ENCODE results near the gene OR6B2. TPM values are rescaled to one million over a fixed set of nuclear protein-coding genes. Genes with fewer than 3 reads are reported as not detected.
A peak's percentile ranks its signal among the peaks of the same experiment; 100 is the strongest.

The OR6B2 gene
- total and polyA plus RNA-seq, 4 donors: not detected

GRCh38 chr2:239994086-239994485 lies 36.1 kb downstream of the OR6B2 start:
- intact Hi-C loops (cut with DNase I): loop anchor here (5.0 to 10.0 kb wide), 2 partner anchors 232 to 959 kb away; no protein-coding TSS in a partner anchor
- DNase-seq: no peak
- Histone ChIP-seq H3K4me1 (ENCODE audit: control insufficient read depth in 1 of 2, insufficient read depth in 2 of 2, low read length in 2 of 2) (no peaks in the 10 kb centered on the region), H3K9me3 (ENCODE audit: control insufficient read depth, low read length) (no peaks in the 10 kb centered on the region), H3K27me3 (ENCODE audit: control insufficient read depth in 1 of 2, insufficient read depth in 2 of 2, low read length in 1 of 2) (no peaks in the 10 kb centered on the region), H3K4me3 (ENCODE audit: low read length in 2 of 2) (no peak overlapping the region), H3K36me3 (ENCODE audit: control insufficient read depth in 1 of 2, insufficient read depth in 2 of 2, low read length in 1 of 2) (peaks cover 2 to 3% of the 10 kb centered on the region in 2 donors), H3K27ac (ENCODE audit: low read depth in 1 of 2, low read length in 2 of 2) (no peak overlapping the region)
- 88 to 91% methylated on average over 6 of the region's 6 CpGs for WGBS, 2 donors
- ATAC-seq (ENCODE audit: low FRiP score): no peak

GRCh38 chr2:239993291-239993690 lies 36.9 kb downstream of the OR6B2 start:
- no peak for DNase-seq
- H3K27ac ChIP-seq (ENCODE audit: low read depth in 1 of 2, low read length in 2 of 2): no peak overlapping the region
- intact Hi-C loops (cut with DNase I): loop anchor here (5.0 to 10.0 kb wide), 2 partner anchors 231 to 958 kb away; no protein-coding TSS in a partner anchor
- peaks cover 3 to 4% of the 10 kb centered on the region in 2 donors for H3K36me3 ChIP-seq (ENCODE audit: control insufficient read depth in 1 of 2, insufficient read depth in 2 of 2, low read length in 1 of 2)
- no peaks in the 10 kb centered on the region for H3K27me3 ChIP-seq (ENCODE audit: control insufficient read depth in 1 of 2, insufficient read depth in 2 of 2, low read length in 1 of 2)
- H3K4me3 ChIP-seq (ENCODE audit: low read length in 2 of 2): no peak overlapping the region
- no peaks in the 10 kb centered on the region for H3K9me3 ChIP-seq (ENCODE audit: control insufficient read depth, low read length)
- no peak for ATAC-seq (ENCODE audit: low FRiP score)
- no peaks in the 10 kb centered on the region for H3K4me1 ChIP-seq (ENCODE audit: control insufficient read depth in 1 of 2, insufficient read depth in 2 of 2, low read length in 2 of 2)
- WGBS, 2 donors: 84 to 91% methylated on average over 2 of the region's 2 CpGs

GRCh38 chr2:239991689-239992314 lies 38.4 kb downstream of the OR6B2 start:
- no peaks in the 10 kb centered on the region for H3K4me1 ChIP-seq (ENCODE audit: control insufficient read depth in 1 of 2, insufficient read depth in 2 of 2, low read length in 2 of 2)
- no peak for DNase-seq
- no peaks in the 10 kb centered on the region for H3K27me3 ChIP-seq (ENCODE audit: control insufficient read depth in 1 of 2, insufficient read depth in 2 of 2, low read length in 1 of 2)
- peaks cover 5% of the 10 kb centered on the region in 2 donors for H3K36me3 ChIP-seq (ENCODE audit: control insufficient read depth in 1 of 2, insufficient read depth in 2 of 2, low read length in 1 of 2)
- ATAC-seq (ENCODE audit: low FRiP score): no peak
- H3K9me3 ChIP-seq (ENCODE audit: control insufficient read depth, low read length): no peaks in the 10 kb centered on the region
- 1 to 2% methylated on average over 3 of the region's 3 CpGs for WGBS, 2 donors
- no peak overlapping the region for H3K27ac ChIP-seq (ENCODE audit: low read depth in 1 of 2, low read length in 2 of 2)
- intact Hi-C loops (cut with DNase I): loop anchor here (1.0 to 10.0 kb wide), 4 partner anchors 57 to 957 kb away; no protein-coding TSS in a partner anchor
- H3K4me3 ChIP-seq (ENCODE audit: low read length in 2 of 2): no peak overlapping the region

- no peaks in the 10 kb centered on the region for H3K27me3 ChIP-seq (ENCODE audit: control insufficient read depth in 1 of 2, insufficient read depth in 2 of 2, low read length in 1 of 2)
- intact Hi-C loops (cut with DNase I): loop anchor here (1.0 to 10.0 kb wide), 4 partner anchors 56 to 956 kb away; no protein-coding TSS in a partner anchor
- H3K4me1 ChIP-seq (ENCODE audit: control insufficient read depth in 1 of 2, insufficient read depth in 2 of 2, low read length in 2 of 2): no peaks in the 10 kb centered on the region
- no peak overlapping the region for H3K4me3 ChIP-seq (ENCODE audit: low read length in 2 of 2)
- H3K9me3 ChIP-seq (ENCODE audit: control insufficient read depth, low read length): no peaks in the 10 kb centered on the region
- H3K27ac ChIP-seq (ENCODE audit: low read depth in 1 of 2, low read length in 2 of 2): peak overlapping the region in 1 of 2 donors; percentile 45
- peaks cover 5 to 6% of the 10 kb centered on the region in 2 donors for H3K36me3 ChIP-seq (ENCODE audit: control insufficient read depth in 1 of 2, insufficient read depth in 2 of 2, low read length in 1 of 2)
- WGBS, 2 donors: 48 to 51% methylated on average over 14 of the region's 14 CpGs
- ATAC-seq (ENCODE audit: low FRiP score) (no peak), DNase-seq (no peak)
Measured at GRCh38 chr2:239990966-239991365, 39.3 kb downstream of the OR6B2 start.

- intact Hi-C loops (cut with DNase I): no loop called here
Measured at GRCh38 chr2:239985356-239985755, 44.9 kb downstream of the OR6B2 start.

GRCh38 chr2:239984421-239985194 lies 45.6 kb downstream of the OR6B2 start:
- 90 to 95% methylated on average over 16 of the region's 16 CpGs for WGBS, 2 donors
- H3K27ac ChIP-seq (ENCODE audit: low read depth in 1 of 2, low read length in 2 of 2): no peak overlapping the region
- ATAC-seq (ENCODE audit: low FRiP score) (no peak), DNase-seq (no peak)
- intact Hi-C loops (cut with DNase I): no loop called here
- no peaks in the 10 kb centered on the region for H3K27me3 ChIP-seq (ENCODE audit: control insufficient read depth in 1 of 2, insufficient read depth in 2 of 2, low read length in 1 of 2)
- H3K4me3 ChIP-seq (ENCODE audit: low read length in 2 of 2): no peak overlapping the region
- H3K36me3 ChIP-seq (ENCODE audit: control insufficient read depth in 1 of 2, insufficient read depth in 2 of 2, low read length in 1 of 2): peaks cover 6% of the 10 kb centered on the region in 2 donors
- no peaks in the 10 kb centered on the region for H3K9me3 ChIP-seq (ENCODE audit: control insufficient read depth, low read length)
- H3K4me1 ChIP-seq (ENCODE audit: control insufficient read depth in 1 of 2, insufficient read depth in 2 of 2, low read length in 2 of 2): no peaks in the 10 kb centered on the region

More at GRCh38 chr2:239985356-239985755, 44.9 kb downstream of the OR6B2 start:
- ATAC-seq (ENCODE audit: low FRiP score): no peak
- Histone ChIP-seq H3K36me3 (ENCODE audit: control insufficient read depth in 1 of 2, insufficient read depth in 2 of 2, low read length in 1 of 2) (peaks cover 6% of the 10 kb centered on the region in 2 donors), H3K27me3 (ENCODE audit: control insufficient read depth in 1 of 2, insufficient read depth in 2 of 2, low read length in 1 of 2) (no peaks in the 10 kb centered on the region), H3K4me3 (ENCODE audit: low read length in 2 of 2) (no peak overlapping the region), H3K27ac (ENCODE audit: low read depth in 1 of 2, low read length in 2 of 2) (no peak overlapping the region), H3K9me3 (ENCODE audit: control insufficient read depth, low read length) (no peaks in the 10 kb centered on the region), H3K4me1 (ENCODE audit: control insufficient read depth in 1 of 2, insufficient read depth in 2 of 2, low read length in 2 of 2) (no peaks in the 10 kb centered on the region)
- DNase-seq: no peak
- 98 to 99% methylated on average over 5 of the region's 5 CpGs for WGBS, 2 donors

- intact Hi-C loops (cut with DNase I): no loop called here
Measured at GRCh38 chr2:239983004-239983778, 47.0 kb downstream of the OR6B2 start.

More at GRCh38 chr2:239983004-239983778, 47.0 kb downstream of the OR6B2 start:
- Histone ChIP-seq H3K4me1 (ENCODE audit: control insufficient read depth in 1 of 2, insufficient read depth in 2 of 2, low read length in 2 of 2) (no peaks in the 10 kb centered on the region), H3K9me3 (ENCODE audit: control insufficient read depth, low read length) (no peaks in the 10 kb centered on the region), H3K27ac (ENCODE audit: low read depth in 1 of 2, low read length in 2 of 2) (no peak overlapping the region), H3K27me3 (ENCODE audit: control insufficient read depth in 1 of 2, insufficient read depth in 2 of 2, low read length in 1 of 2) (no peaks in the 10 kb centered on the region), H3K4me3 (ENCODE audit: low read length in 2 of 2) (no peak overlapping the region), H3K36me3 (ENCODE audit: control insufficient read depth in 1 of 2, insufficient read depth in 2 of 2, low read length in 1 of 2) (peaks cover 3% of the 10 kb centered on the region in 2 donors)
- DNase-seq (no peak), ATAC-seq (ENCODE audit: low FRiP score) (no peak)
- 78% methylated on average over 9 of the region's 9 CpGs for WGBS, 2 donors

Measured in aorta (tissue), 5 donors.